ENCODE measurements around the gene PMVK.

- no peak for TF ChIP-seq CTCF (IDR thresholded peaks at IDR 0.05)
- TF ChIP-seq POLR2AphosphoS5 (IDR thresholded peaks at IDR 0.05; ENCODE audit: low read depth, low read length) = no peak
- no peak for TF ChIP-seq SIN3A (IDR thresholded peaks at IDR 0.05; ENCODE audit: borderline replicate concordance, insufficient read depth, low read depth, low read length)
- no peak for TF ChIP-seq REST (IDR thresholded peaks at IDR 0.05; ENCODE audit: insufficient read depth in 1 of 2, low read depth in 2 of 2, low read length in 1 of 2)
- no peak for TF ChIP-seq TCF7L2 (IDR thresholded peaks at IDR 0.05; ENCODE audit: low read depth, low read length)
These were observed 11.6 kb upstream of the PMVK start for GRCh38 chr1:154948079-154948478.
